Effector memory CD8-positive, alpha-beta T cell (primary cell): ENCODE results near the gene C22orf39.

ENCODE experiments used
- ATAC-seq: fragments of 150-1000 bp; cut with Tn5 transposase; replicated peaks from 2 replicates; pipeline ENCODE4 v1.10.0; 2021; ENCODE audit warnings: mild to moderate bottlenecking, moderate library complexity
- DNase-seq, 3 experiments: peaks; one replicate each; pipeline ENCODE4 v3.0.0; 2021
- H3K27ac Mint-ChIP-seq, 2 donors: one replicate each; pipeline ENCODE4 v1.8.0; 2022; ENCODE audit warnings: mild to moderate bottlenecking in 2 of 2, mixed read lengths in 2 of 2, moderate library complexity in 2 of 2
- H3K27me3 Mint-ChIP-seq, 2 donors: one replicate each; pipeline ENCODE4 v1.8.0; 2022; ENCODE audit warnings: mixed read lengths in 2 of 2
- H3K36me3 Mint-ChIP-seq: one replicate; pipeline ENCODE4 v1.8.0; 2022; ENCODE audit warnings: mild to moderate bottlenecking, moderate library complexity, mixed read lengths; ENCODE audit not compliant: insufficient read depth
- H3K4me1 Mint-ChIP-seq, 2 donors: one replicate each; pipeline ENCODE4 v1.8.0; 2022; ENCODE audit warnings: low read depth in 2 of 2, mixed read lengths in 2 of 2
- H3K4me3 Mint-ChIP-seq, 2 donors: one replicate each; pipeline ENCODE4 v1.8.0; 2022; ENCODE audit warnings: mild to moderate bottlenecking in 2 of 2, mixed read lengths in 2 of 2, moderate library complexity in 2 of 2
- H3K9me3 Mint-ChIP-seq, 2 donors: one replicate each; pipeline ENCODE4 v1.8.0; 2022; ENCODE audit warnings: mixed read lengths in 2 of 2

Gene C22orf39

DNA sequence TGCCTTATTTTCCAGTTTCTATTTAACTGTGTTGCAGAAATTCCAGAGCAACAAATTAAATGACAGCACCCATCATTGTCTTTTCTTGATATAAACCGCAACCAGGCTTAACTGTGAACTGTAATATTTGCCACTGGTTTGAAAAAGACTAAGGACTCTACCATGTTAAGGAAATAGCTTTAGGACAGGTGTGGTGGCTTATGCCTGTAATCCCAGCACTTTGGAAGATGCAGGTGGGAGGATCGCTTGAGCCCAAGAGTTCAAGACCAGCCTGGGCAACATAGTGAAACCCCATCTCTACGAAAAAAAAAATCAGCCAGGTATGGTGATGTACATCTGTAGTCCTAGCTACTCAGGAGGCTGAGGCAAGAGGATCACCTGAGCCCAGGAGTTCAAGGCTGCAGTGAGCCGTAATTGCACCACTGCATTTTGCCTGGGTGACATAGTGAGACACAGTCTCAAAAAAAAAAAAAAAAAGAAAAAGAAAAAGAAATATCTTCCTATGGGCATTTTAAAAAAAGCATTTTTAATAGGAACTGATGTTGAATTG lies 44.8 kb downstream of the C22orf39 start:
- H3K36me3 Mint-ChIP-seq, result peaks cover 37% of the 10 kb centered on the region
- H3K27ac Mint-ChIP-seq, result peak overlapping the region in 1 of 2 donors; percentile 58
- H3K4me1 Mint-ChIP-seq, result peaks cover 0 to 22% of the 10 kb centered on the region in 2 donors
- H3K9me3 Mint-ChIP-seq, result no peaks in the 10 kb centered on the region
- ATAC-seq (no peak), DNase-seq (no peak)
- H3K4me3 Mint-ChIP-seq, result no peak overlapping the region
- no peaks in the 10 kb centered on the region for H3K27me3 Mint-ChIP-seq

DNA sequence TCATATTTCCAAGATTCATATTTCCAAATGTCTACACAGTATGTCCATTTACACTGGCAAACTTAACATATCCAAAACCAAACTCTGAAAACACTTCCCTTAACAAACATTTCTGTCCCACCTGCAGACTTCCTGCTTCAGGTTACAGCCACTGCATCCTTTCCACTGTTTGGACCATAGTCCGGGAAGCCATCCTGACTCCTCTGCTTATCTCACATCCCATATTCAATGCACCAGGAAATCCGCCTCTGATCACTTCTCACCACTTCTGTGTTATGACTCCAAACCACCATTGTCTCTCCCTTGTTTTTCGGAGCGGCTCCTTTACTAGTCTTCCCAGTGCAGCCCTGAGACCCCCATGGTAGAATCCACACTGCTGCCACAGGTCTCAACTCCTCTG lies 46.0 kb downstream of the C22orf39 start:
- Mint-ChIP-seq H3K27ac (peak overlapping the region; percentile 54 to 83), H3K4me3 (no peak overlapping the region), H3K9me3 (no peaks in the 10 kb centered on the region), H3K36me3 (peaks cover 30% of the 10 kb centered on the region), H3K27me3 (no peaks in the 10 kb centered on the region), H3K4me1 (peaks cover 0 to 22% of the 10 kb centered on the region in 2 donors)
- no peak for ATAC-seq
- no peak for DNase-seq

DNA sequence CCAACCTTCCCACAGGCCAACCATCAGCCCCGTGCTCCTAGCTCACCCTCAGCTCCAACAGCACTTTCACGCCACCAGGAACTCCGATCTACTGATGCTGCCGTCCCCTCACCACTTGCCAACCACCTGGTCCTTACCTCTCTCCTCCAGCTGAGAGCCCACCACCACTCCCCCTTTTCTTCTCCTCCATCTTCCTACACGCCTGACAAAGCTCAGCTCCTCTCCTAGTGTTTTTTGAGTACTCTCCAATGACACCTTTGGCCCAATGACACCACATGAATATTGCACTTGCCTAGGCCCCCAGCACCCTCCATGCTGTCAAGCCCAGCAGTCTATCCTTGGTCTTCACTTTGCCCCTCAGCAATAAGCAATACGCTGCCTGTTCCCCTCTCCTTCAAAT lies 46.6 kb downstream of the C22orf39 start:
- Mint-ChIP-seq H3K4me3 (no peak overlapping the region), H3K36me3 (peaks cover 24% of the 10 kb centered on the region), H3K9me3 (no peaks in the 10 kb centered on the region), H3K27me3 (no peaks in the 10 kb centered on the region), H3K27ac (peak overlapping the region; percentile 54 to 83), H3K4me1 (peaks cover 0 to 22% of the 10 kb centered on the region in 2 donors)
- ATAC-seq, result no peak
- DNase-seq, result no peak

DNA sequence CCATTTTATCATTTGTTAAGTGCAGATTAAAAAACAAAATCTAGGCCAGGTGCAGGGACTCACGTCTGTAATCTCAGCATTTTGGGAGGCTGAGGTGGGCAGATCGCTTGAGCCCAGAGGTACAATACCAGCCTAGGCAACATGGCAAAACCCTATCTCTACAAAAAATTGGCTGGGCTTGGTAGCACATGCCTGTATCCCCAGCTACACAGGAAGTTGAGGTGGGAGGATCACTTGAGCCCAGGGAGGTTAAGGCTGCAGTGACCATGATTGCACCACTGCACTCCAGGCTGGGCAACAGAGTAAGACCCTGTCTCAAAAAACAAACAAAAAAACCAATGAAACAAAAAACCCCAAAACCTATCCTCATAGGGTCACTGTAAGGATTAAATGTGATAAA lies 48.9 kb downstream of the C22orf39 start:
- Mint-ChIP-seq H3K27me3 (no peaks in the 10 kb centered on the region), H3K4me1 (peaks cover 0 to 12% of the 10 kb centered on the region in 2 donors), H3K4me3 (no peak overlapping the region), H3K27ac (peak overlapping the region in 1 of 2 donors; percentile 35), H3K9me3 (no peaks in the 10 kb centered on the region), H3K36me3 (peaks cover 28% of the 10 kb centered on the region)
- DNase-seq, result no peak
- no peak for ATAC-seq

DNA sequence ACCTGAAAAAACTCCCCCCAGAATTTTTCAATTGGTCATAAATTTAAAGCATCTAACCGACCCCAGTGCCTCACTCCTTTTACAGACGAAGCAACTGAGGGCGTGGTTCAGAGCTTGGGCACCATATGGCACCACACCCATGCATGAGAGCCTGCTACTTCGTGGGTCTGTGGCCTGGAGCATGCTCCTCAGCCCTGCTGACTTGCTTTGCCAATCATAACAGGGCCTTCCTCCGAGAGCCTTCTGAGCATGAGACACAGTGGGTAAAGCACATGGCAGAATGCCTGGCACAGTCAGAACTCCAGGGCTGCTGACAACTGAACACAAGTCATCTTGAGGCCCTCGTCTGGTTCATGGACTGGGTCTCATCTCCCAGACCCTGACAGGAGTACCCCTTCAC lies 49.3 kb downstream of the C22orf39 start:
- no peaks in the 10 kb centered on the region for H3K9me3 Mint-ChIP-seq
- H3K36me3 Mint-ChIP-seq, result peaks cover 31% of the 10 kb centered on the region
- DNase-seq (no peak), ATAC-seq (no peak)
- peak overlapping the region; percentile 35 to 41 for H3K27ac Mint-ChIP-seq
- H3K4me1 Mint-ChIP-seq, result peaks cover 0 to 12% of the 10 kb centered on the region in 2 donors
- no peaks in the 10 kb centered on the region for H3K27me3 Mint-ChIP-seq
- no peak overlapping the region for H3K4me3 Mint-ChIP-seq

DNA sequence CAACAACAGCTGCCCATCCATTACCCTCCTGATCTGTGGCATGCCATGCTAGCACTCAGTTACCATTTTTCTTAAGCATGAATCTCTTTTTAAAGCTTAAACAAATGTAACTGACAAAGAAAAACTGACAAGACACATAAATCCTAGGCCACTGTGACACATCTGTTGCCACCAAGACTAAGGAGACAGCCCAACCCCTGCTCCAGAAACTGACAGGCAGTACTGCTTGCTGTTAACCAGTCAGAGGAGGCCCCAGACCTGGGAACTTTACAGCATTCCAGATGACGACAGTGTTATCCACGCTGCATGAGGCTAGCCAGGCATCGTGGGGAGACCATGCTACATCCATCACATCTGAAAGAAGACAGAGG lies 49.8 kb downstream of the C22orf39 start:
- ATAC-seq, result no peak
- Mint-ChIP-seq H3K36me3 (peaks cover 33% of the 10 kb centered on the region), H3K9me3 (no peaks in the 10 kb centered on the region), H3K4me3 (no peak overlapping the region), H3K4me1 (peaks cover 0 to 12% of the 10 kb centered on the region in 2 donors), H3K27me3 (no peaks in the 10 kb centered on the region), H3K27ac (peak overlapping the region in 1 of 2 donors; percentile 41)
- DNase-seq, result no peak

DNA sequence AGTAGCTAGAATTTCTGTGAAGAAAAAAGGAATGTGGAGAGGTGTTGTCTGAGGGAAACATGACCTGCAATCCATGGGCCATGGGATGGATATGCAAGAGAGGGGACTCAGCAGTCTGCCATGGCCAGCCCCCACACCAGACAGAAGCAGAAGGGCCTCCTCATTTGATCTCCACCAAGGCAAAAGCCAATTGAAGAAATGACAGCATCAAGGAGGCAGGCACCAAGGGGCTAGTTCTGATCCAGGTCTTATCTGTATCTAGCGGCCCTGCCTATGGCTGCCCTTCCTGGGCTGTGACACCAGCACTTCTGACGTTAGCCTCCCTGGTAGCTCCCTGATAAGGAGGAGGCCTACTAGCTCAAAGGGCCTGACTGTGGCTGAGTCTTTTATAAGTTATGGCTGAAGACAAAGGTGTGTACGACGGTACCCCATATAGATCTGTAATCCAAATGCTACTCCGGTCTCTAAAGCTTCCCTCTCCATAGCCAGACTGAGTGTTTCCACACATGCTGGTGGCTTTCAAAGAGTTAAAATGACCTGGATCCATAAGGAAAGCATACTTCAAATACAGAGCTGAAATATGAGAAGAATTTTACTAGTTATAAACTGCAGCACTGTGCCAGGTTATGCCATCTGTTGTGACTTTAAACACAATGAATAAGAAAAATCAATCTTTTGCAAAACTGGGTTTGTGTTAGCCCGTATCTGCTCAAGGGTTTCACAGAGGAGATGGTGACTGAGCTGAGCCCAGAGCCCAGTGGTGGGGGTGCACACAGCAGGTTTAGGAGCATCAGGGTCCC lies 50.4 kb downstream of the C22orf39 start:
- peaks cover 34% of the 10 kb centered on the region for H3K36me3 Mint-ChIP-seq
- no peak for DNase-seq
- peaks cover 0 to 12% of the 10 kb centered on the region in 2 donors for H3K4me1 Mint-ChIP-seq
- no peaks in the 10 kb centered on the region for H3K9me3 Mint-ChIP-seq
- no peaks in the 10 kb centered on the region for H3K27me3 Mint-ChIP-seq
- H3K27ac Mint-ChIP-seq, result peak overlapping the region; percentile 41 to 46
- H3K4me3 Mint-ChIP-seq, result no peak overlapping the region
- ATAC-seq, result no peak

DNA sequence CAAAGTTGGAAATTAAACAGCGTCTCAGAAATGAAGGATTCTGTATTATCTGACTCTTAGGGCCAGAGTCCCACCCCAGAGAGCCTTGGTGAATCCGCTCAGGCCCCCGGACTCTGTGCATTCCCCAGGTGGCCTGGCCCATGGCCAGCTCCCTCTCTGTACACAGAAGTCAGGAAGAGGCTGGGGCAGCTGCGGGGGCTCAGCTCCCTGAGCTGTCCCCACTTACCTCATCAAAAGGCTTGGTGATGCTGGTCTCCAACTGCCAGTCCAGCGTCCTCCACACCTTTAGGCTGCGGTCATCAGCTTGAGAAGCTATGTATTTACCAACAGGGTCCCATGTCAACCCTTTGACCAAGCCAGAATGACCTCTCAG lies 51.0 kb downstream of the C22orf39 start:
- Mint-ChIP-seq H3K4me3 (no peak overlapping the region), H3K27ac (peak overlapping the region in 1 of 2 donors; percentile 46), H3K27me3 (no peaks in the 10 kb centered on the region), H3K9me3 (no peaks in the 10 kb centered on the region), H3K4me1 (peaks cover 0 to 6% of the 10 kb centered on the region in 2 donors), H3K36me3 (peaks cover 37% of the 10 kb centered on the region)
- DNase-seq (no peak), ATAC-seq (no peak)

DNA sequence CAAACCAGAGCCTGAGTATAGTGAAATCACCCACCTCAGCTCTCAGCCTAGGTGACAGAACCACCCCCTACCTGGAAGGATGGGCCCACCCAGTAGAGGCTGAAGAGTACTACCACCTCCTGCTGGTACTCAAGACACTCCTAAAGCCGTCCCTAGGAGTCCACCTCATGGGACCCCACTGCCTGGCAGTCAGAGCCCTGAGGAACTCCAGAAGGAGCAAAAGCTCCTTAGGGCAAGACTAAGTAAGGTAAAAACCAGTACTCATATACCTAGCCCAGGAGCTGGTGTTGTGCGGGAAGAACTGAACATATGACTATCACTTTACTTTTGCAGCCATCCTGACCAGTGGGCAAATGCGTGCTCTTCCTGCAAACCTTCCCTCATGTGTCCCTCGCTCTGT lies 52.2 kb downstream of the C22orf39 start:
- no peak for DNase-seq
- Mint-ChIP-seq H3K4me1 (peaks cover 0 to 4% of the 10 kb centered on the region in 2 donors), H3K27me3 (no peaks in the 10 kb centered on the region), H3K9me3 (no peaks in the 10 kb centered on the region), H3K36me3 (peaks cover 47% of the 10 kb centered on the region), H3K27ac (no peak overlapping the region), H3K4me3 (no peak overlapping the region)
- ATAC-seq, result no peak

DNA sequence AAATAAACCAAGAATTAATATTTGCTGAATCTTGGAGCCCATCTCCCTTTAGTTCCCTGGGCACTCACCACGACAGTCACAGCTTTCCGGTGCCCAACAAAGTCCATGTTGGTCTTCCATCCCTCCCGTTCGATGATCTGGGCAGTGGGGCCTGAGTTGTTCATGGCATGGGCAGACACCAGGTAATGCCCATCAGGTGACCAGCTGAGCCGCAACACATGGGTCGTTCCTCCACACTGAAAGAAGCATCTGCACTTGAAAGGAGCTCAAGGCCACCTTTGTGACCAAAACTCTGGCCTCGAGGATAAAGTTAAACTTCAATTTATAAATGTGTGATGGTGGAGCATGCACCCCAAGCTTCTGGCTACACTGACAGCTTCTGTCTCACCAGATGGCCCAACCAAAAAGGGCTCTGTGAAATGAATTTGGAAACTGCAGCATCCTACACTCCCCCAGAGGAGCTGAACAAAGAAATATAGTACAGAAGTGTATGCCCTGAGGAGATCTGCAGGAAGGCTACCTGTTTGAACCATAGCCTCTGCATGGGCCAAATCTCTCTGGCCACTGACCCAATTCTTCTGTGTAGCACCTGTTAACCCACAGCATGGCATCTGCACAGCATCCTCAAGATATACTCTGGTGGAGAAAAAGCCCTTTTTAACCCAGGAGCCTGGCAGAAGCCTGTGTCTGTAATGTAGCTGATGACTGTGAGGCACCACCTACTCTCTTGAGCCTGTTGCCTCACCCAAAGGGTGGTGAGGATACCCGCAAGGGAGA lies 53.0 kb downstream of the C22orf39 start:
- Mint-ChIP-seq H3K36me3 (peaks cover 55% of the 10 kb centered on the region), H3K4me3 (no peak overlapping the region), H3K4me1 (peaks cover 0 to 4% of the 10 kb centered on the region in 2 donors), H3K27me3 (no peaks in the 10 kb centered on the region), H3K9me3 (no peaks in the 10 kb centered on the region), H3K27ac (peak overlapping the region in 1 of 2 donors; percentile 64)
- ATAC-seq, result no peak
- DNase-seq, result no peak

DNA sequence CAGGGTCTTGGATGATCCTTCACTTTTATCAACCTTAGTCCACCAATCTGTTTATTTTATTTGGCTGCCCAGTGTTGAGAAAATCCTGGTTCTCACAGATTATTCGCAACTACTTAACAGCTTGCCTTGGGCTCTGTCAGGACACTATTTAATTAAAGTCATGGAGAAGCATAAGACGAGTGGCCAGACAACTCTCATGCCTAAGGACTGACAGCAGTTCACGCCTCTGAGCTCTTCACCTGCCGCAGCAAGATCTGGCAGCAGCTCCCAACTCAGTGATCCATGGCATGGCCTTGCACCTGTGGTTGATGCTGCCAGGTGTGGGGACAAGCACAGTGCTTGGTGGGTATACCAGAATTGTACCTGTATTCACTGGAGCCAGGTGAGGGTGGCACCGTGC lies 53.8 kb downstream of the C22orf39 start:
- ATAC-seq (no peak), DNase-seq (no peak)
- Mint-ChIP-seq H3K4me3 (no peak overlapping the region), H3K9me3 (no peaks in the 10 kb centered on the region), H3K27me3 (no peaks in the 10 kb centered on the region), H3K36me3 (peaks cover 61% of the 10 kb centered on the region), H3K4me1 (peaks cover 0 to 4% of the 10 kb centered on the region in 2 donors), H3K27ac (no peak overlapping the region)
